HEK293 (cell line): ENCODE data around the gene PCCA.

Experiments
- CTCF ChIA-PET: fragments of 350-600 bp; formaldehyde crosslinking; extraction: SDS; loops from one replicate; lab custom pipeline; 2021; ENCODE audit warnings: antibody characterized with exemption; lab: Yijun Ruan, JAX
- POLR2A ChIA-PET: fragments of 300-600 bp; formaldehyde crosslinking; extraction: SDS; loops from one replicate; lab custom pipeline; 2020; ENCODE audit warnings: antibody characterized with exemption, inconsistent platforms; lab: Yijun Ruan, JAX
- H3K27ac ChIP-seq: fragments of 200-500 bp; sonication (Bioruptor generic); 2 replicates; pipeline ENCODE4 v1.5.1; 2014; ENCODE audit warnings: low read depth, low read length, control low read depth, inconsistent platforms; ENCODE audit errors: extremely low read depth
- H3K36me3 ChIP-seq, 2 experiments: fragments of 200-500 bp in 1 of 2; sonication (Bioruptor generic) in 1 of 2; 1 replicate in 1 of 2; 2 replicates in 1 of 2; pipeline ENCODE4 v1.5.1; 2014 to 2017; ENCODE audit warnings: inconsistent platforms in 2 of 2, low read length in 2 of 2; ENCODE audit not compliant: control insufficient read depth in 2 of 2, insufficient read depth in 1 of 2
- H3K4me1 ChIP-seq: fragments of 200-500 bp; sonication (Bioruptor generic); 2 replicates; pipeline ENCODE4 v1.5.1; 2014; ENCODE audit warnings: mild to moderate bottlenecking, low read length, inconsistent platforms; ENCODE audit not compliant: control insufficient read depth, insufficient read depth
- H3K4me3 ChIP-seq: 2 replicates; pipeline ENCODE4 v1.5.1; 2011; ENCODE audit warnings: low read depth, mild to moderate bottlenecking, control low read depth, low read length, moderate library complexity
- H3K9me3 ChIP-seq: fragments of 200-500 bp; sonication (Bioruptor generic); 2 replicates; pipeline ENCODE4 v1.5.1; 2014; ENCODE audit warnings: low read depth, low read length, inconsistent platforms; ENCODE audit not compliant: control insufficient read depth, insufficient read depth
- SALL2 ChIP-seq: fragments of 450-650 bp; formaldehyde crosslinking; IDR thresholded peaks from 2 replicates; pipeline ENCODE4 v1.5.0; 2017; ENCODE audit warnings: missing biosample characterization, mild to moderate bottlenecking, missing genetic modification characterization, borderline replicate concordance
- SP2 ChIP-seq: fragments of 450-650 bp; formaldehyde crosslinking; IDR thresholded peaks from 2 replicates; pipeline ENCODE4 v1.5.1; 2016; ENCODE audit warnings: missing biosample characterization, missing genetic modification characterization
- SP7 ChIP-seq: fragments of 450-650 bp; formaldehyde crosslinking; IDR thresholded peaks from 2 replicates; pipeline ENCODE4 v1.5.1; 2016; ENCODE audit warnings: missing biosample characterization, missing genetic modification characterization
- TRIM28 ChIP-seq: IDR thresholded peaks from 2 replicates; pipeline ENCODE4 v1.6.1; 2011; ENCODE audit warnings: low read length, control low read depth, borderline replicate concordance
- ZBTB7A ChIP-seq: fragments of 450-650 bp; formaldehyde crosslinking; IDR thresholded peaks from 2 replicates; pipeline ENCODE4 v1.5.1; 2016; ENCODE audit warnings: low read depth, missing biosample characterization, missing genetic modification characterization
- ZEB2 ChIP-seq: fragments of 450-650 bp; formaldehyde crosslinking; IDR thresholded peaks from 2 replicates; pipeline ENCODE4 v1.5.1; 2016; ENCODE audit warnings: missing biosample characterization, missing genetic modification characterization
- ZFP3 ChIP-seq: fragments of 450-650 bp; formaldehyde crosslinking; IDR thresholded peaks from 2 replicates; pipeline ENCODE4 v1.5.1; 2016; ENCODE audit warnings: low read depth, missing biosample characterization, missing genetic modification characterization
- ZNF121 ChIP-seq: fragments of 450-650 bp; formaldehyde crosslinking; IDR thresholded peaks from 2 replicates; pipeline ENCODE4 v1.5.1; 2016; ENCODE audit warnings: missing biosample characterization, missing genetic modification characterization
- ZNF174 ChIP-seq: fragments of 450-650 bp; formaldehyde crosslinking; IDR thresholded peaks from 2 replicates; pipeline ENCODE4 v1.5.0; 2017; ENCODE audit warnings: missing biosample characterization, mild to moderate bottlenecking, missing genetic modification characterization
- ZNF341 ChIP-seq: fragments of 450-650 bp; formaldehyde crosslinking; IDR thresholded peaks from 2 replicates; pipeline ENCODE4; 2016; ENCODE audit warnings: low read depth, missing biosample characterization, missing genetic modification characterization
- ZNF354C ChIP-seq: fragments of 450-650 bp; formaldehyde crosslinking; IDR thresholded peaks from 2 replicates; pipeline ENCODE4 v1.5.1; 2016; ENCODE audit warnings: missing biosample characterization, missing genetic modification characterization, low read depth, borderline replicate concordance
- ZNF391 ChIP-seq: fragments of 450-650 bp; formaldehyde crosslinking; IDR thresholded peaks from 2 replicates; pipeline ENCODE4 v1.5.1; 2016; ENCODE audit warnings: low read depth, missing biosample characterization, missing genetic modification characterization, borderline replicate concordance
- ZNF394 ChIP-seq: fragments of 450-650 bp; formaldehyde crosslinking; IDR thresholded peaks from 2 replicates; pipeline ENCODE4 v1.5.1; 2016; ENCODE audit warnings: missing biosample characterization, missing genetic modification characterization, mild to moderate bottlenecking, moderate library complexity, borderline replicate concordance
- ZNF426 ChIP-seq: fragments of 450-650 bp; formaldehyde crosslinking; IDR thresholded peaks from 2 replicates; pipeline ENCODE4 v1.5.1; 2017; ENCODE audit warnings: missing biosample characterization, missing genetic modification characterization, mild to moderate bottlenecking, inconsistent platforms, moderate library complexity
- ZNF48 ChIP-seq: fragments of 450-650 bp; formaldehyde crosslinking; IDR thresholded peaks from 2 replicates; pipeline ENCODE4 v1.5.1; 2016; ENCODE audit warnings: missing biosample characterization, missing genetic modification characterization
- ZNF521 ChIP-seq: fragments of 450-650 bp; formaldehyde crosslinking; IDR thresholded peaks from 2 replicates; pipeline ENCODE4 v1.5.1; 2017; ENCODE audit warnings: missing biosample characterization, mild to moderate bottlenecking, missing genetic modification characterization
- ZNF560 ChIP-seq: fragments of 450-650 bp; formaldehyde crosslinking; IDR thresholded peaks from 2 replicates; pipeline ENCODE4 v1.5.1; 2017; ENCODE audit warnings: missing biosample characterization, missing genetic modification characterization, borderline replicate concordance
- ZNF76 ChIP-seq: fragments of 450-650 bp; formaldehyde crosslinking; IDR thresholded peaks from 2 replicates; pipeline ENCODE4; 2016; ENCODE audit warnings: low read depth, missing biosample characterization, missing genetic modification characterization, borderline replicate concordance
- ZNF792 ChIP-seq: fragments of 450-650 bp; formaldehyde crosslinking; IDR thresholded peaks from 2 replicates; pipeline ENCODE4 v1.5.1; 2016; ENCODE audit warnings: missing biosample characterization, missing genetic modification characterization
- TF ChIP-seq, protein P1 (sequence below): fragments of 450-650 bp; formaldehyde crosslinking; IDR thresholded peaks from 2 replicates; pipeline ENCODE4 v1.5.1; 2016; ENCODE audit warnings: missing biosample characterization, missing genetic modification characterization
- TF ChIP-seq, protein P2 (sequence below): IDR thresholded peaks from 2 replicates; pipeline ENCODE4 v1.6.1; 2011; ENCODE audit warnings: mild to moderate bottlenecking, low read depth, low read length, borderline replicate concordance

Gene PCCA

DNA sequence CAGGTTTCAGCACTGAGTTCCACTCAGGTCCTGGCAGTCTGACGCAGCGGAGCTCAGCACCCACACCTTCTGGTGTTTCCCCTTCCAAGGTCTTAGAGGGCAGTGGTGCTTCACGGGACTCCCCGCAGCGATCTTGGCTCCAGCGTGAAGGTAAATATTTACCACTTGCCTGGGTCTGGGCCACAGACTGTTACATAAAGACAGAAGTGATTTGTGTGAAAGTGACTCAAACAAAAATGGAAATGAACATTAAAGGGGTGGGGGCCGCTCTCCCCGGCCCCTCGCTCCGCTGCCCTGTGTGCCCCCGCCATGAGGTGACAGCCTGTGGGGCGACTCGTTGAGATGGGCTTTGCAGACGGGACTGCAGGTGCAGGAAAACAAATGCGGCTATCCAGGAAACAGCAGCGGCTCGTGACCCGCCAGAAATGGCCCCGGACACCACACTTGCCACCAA, 444.7 kb downstream of the PCCA start (continued):
- TF ChIP-seq ZNF174 (no peak), ZNF121 (tag by site-specific recombination) (no peak), SALL2 (tag by site-specific recombination) (no peak)
- TF ChIP-seq, protein P1, sequence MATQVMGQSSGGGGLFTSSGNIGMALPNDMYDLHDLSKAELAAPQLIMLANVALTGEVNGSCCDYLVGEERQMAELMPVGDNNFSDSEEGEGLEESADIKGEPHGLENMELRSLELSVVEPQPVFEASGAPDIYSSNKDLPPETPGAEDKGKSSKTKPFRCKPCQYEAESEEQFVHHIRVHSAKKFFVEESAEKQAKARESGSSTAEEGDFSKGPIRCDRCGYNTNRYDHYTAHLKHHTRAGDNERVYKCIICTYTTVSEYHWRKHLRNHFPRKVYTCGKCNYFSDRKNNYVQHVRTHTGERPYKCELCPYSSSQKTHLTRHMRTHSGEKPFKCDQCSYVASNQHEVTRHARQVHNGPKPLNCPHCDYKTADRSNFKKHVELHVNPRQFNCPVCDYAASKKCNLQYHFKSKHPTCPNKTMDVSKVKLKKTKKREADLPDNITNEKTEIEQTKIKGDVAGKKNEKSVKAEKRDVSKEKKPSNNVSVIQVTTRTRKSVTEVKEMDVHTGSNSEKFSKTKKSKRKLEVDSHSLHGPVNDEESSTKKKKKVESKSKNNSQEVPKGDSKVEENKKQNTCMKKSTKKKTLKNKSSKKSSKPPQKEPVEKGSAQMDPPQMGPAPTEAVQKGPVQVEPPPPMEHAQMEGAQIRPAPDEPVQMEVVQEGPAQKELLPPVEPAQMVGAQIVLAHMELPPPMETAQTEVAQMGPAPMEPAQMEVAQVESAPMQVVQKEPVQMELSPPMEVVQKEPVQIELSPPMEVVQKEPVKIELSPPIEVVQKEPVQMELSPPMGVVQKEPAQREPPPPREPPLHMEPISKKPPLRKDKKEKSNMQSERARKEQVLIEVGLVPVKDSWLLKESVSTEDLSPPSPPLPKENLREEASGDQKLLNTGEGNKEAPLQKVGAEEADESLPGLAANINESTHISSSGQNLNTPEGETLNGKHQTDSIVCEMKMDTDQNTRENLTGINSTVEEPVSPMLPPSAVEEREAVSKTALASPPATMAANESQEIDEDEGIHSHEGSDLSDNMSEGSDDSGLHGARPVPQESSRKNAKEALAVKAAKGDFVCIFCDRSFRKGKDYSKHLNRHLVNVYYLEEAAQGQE: no peak

DNA sequence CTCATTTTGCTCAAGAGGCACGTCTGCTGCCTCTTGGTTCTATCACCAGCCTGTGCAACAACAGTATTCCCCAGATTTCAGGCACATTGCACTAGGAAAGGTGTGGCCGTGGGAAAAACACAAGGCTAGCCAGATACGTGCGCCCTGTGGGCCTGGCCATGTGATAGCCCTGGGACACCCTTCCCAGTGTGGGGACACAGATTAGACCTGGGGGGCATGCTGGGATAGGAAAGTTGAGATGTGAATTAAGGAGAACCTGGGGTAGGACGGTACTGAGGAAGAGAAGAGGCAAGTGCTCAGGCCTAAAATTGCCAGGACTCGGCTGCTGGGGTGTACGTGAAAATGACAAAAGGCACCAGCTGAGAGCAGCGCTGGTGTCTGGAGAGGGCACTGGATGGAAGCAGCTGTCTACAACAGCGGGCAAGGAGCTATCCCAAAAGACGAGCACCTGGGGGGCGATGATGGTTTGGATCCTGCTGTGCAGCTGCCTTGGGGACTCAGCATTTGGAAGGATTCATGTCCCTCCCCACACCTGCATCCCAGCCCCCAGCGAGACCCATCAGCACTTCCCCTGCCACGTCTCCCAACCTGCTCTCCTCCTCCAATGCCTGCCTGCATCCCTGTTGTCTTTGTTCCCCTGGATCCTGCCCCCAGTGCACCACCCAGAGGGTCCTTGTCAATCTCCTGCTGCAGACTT, 445.4 kb downstream of the PCCA start:
- H3K27ac ChIP-seq: no peak overlapping the region
- ChIA-PET POLR2A (no interaction called here), CTCF (no interaction called here)
- no peaks in the 10 kb centered on the region for H3K36me3 ChIP-seq
- no peaks in the 10 kb centered on the region for H3K9me3 ChIP-seq
- no peak overlapping the region for H3K4me3 ChIP-seq
- TF ChIP-seq, protein P1: no peak
- TF ChIP-seq SP2 (tag by site-specific recombination): no peak
- TF ChIP-seq, protein P2, sequence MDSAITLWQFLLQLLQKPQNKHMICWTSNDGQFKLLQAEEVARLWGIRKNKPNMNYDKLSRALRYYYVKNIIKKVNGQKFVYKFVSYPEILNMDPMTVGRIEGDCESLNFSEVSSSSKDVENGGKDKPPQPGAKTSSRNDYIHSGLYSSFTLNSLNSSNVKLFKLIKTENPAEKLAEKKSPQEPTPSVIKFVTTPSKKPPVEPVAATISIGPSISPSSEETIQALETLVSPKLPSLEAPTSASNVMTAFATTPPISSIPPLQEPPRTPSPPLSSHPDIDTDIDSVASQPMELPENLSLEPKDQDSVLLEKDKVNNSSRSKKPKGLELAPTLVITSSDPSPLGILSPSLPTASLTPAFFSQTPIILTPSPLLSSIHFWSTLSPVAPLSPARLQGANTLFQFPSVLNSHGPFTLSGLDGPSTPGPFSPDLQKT: no peak
- TF ChIP-seq ZBTB7A (tag by site-specific recombination): no peak
- no peak for TF ChIP-seq ZNF792 (tag by site-specific recombination)
- no peak for TF ChIP-seq TRIM28
- TF ChIP-seq ZNF48 (tag by site-specific recombination): no peak
- no peak for TF ChIP-seq SP7 (tag by site-specific recombination)
- no peak for TF ChIP-seq ZEB2
- no peak for TF ChIP-seq ZNF521 (tag by site-specific recombination)
- no peak for TF ChIP-seq ZNF391
- TF ChIP-seq ZFP3 (tag by site-specific recombination): no peak
- no peak for TF ChIP-seq ZNF354C
- no peak for TF ChIP-seq ZNF76
- no peak for TF ChIP-seq ZNF426 (tag by site-specific recombination)
- no peak for TF ChIP-seq ZNF394 (tag by site-specific recombination)
- no peak for TF ChIP-seq ZNF560
- TF ChIP-seq ZNF341 (tag by site-specific recombination): no peak
- H3K4me1 ChIP-seq: no peaks in the 10 kb centered on the region
